GM23338 (cell line): ENCODE results near the gene DENND2A. TPM values are rescaled to one million over a fixed set of nuclear protein-coding genes. Genes with fewer than 3 reads are reported as not detected.
A peak's percentile ranks its signal among the peaks of the same experiment; 100 is the strongest.

Source experiments
- ATAC-seq: fragments of 200-7000 bp; cut with Tn5 transposase; 3 replicates; pipeline ENCODE4 v1.9.1; 2020
- DNase-seq: peaks from one replicate; pipeline ENCODE4 v3.0.0-alpha.2; 2015; ENCODE audit warnings: low spot score
- H2AFZ ChIP-seq: fragments of 200-600 bp; sonication (generic); 2 replicates; pipeline ENCODE4 v1.8.0; 2016; ENCODE audit warnings: antibody characterized with exemption, mild to moderate bottlenecking, moderate library complexity
- H3F3A ChIP-seq: fragments of 200-600 bp; sonication (generic); replicated peaks from 2 replicates; pipeline ENCODE4 v1.8.0; 2017; ENCODE audit warnings: antibody characterized with exemption, mixed run types, low read depth
- H3K27ac ChIP-seq: fragments of 200-600 bp; sonication (generic); 2 replicates; pipeline ENCODE4 v1.6.1; 2016; ENCODE audit warnings: low read depth
- H3K27me3 ChIP-seq: fragments of 200-600 bp; sonication (generic); 2 replicates; pipeline ENCODE4 v1.8.0; 2016; ENCODE audit warnings: mild to moderate bottlenecking, mixed run types, moderate library complexity; ENCODE audit not compliant: insufficient read depth
- H3K36me3 ChIP-seq: fragments of 200-600 bp; sonication (generic); 2 replicates; pipeline ENCODE4 v1.8.0; 2016; ENCODE audit warnings: mild to moderate bottlenecking; ENCODE audit not compliant: insufficient read depth
- H3K4me1 ChIP-seq: fragments of 200-600 bp; sonication (generic); 2 replicates; pipeline ENCODE4 v1.8.0; 2016; ENCODE audit warnings: mild to moderate bottlenecking, moderate library complexity; ENCODE audit not compliant: insufficient read depth
- H3K4me2 ChIP-seq: fragments of 200-600 bp; sonication (generic); 2 replicates; pipeline ENCODE4 v1.7.1; 2017; ENCODE audit warnings: mixed run types
- H3K4me3 ChIP-seq: fragments of 200-600 bp; sonication (generic); 2 replicates; pipeline ENCODE4 v1.6.1; 2016; ENCODE audit warnings: mixed run types
- H3K79me2 ChIP-seq: fragments of 200-600 bp; sonication (generic); replicated peaks from 2 replicates; pipeline ENCODE4 v1.8.0; 2017; ENCODE audit warnings: mild to moderate bottlenecking; ENCODE audit not compliant: insufficient read depth
- H3K9me2 ChIP-seq: fragments of 200-600 bp; sonication (generic); 2 replicates; pipeline ENCODE4 v1.8.0; 2017; ENCODE audit not compliant: insufficient read depth
- H4K20me1 ChIP-seq: fragments of 200-600 bp; sonication (generic); replicated peaks from 2 replicates; pipeline ENCODE4 v1.8.0; 2017; ENCODE audit warnings: mild to moderate bottlenecking; ENCODE audit not compliant: insufficient read depth
- H3K27ac Mint-ChIP-seq: 2 replicates; pipeline ENCODE4 v1.8.0; 2020; ENCODE audit warnings: inconsistent platforms, mild to moderate bottlenecking, moderate library complexity, mixed read lengths
- H3K27me3 Mint-ChIP-seq: 3 replicates; pipeline ENCODE4 v1.8.0; 2022; ENCODE audit warnings: low read depth, mild to moderate bottlenecking, moderate library complexity, mixed read lengths, inconsistent platforms; ENCODE audit not compliant: insufficient read depth, poor library complexity
- H3K36me3 Mint-ChIP-seq: 3 replicates; pipeline ENCODE4 v1.8.0; 2021; ENCODE audit warnings: low read depth, mild to moderate bottlenecking, inconsistent platforms, moderate library complexity, mixed read lengths
- H3K4me1 Mint-ChIP-seq: 3 replicates; pipeline ENCODE4 v1.8.0; 2020; ENCODE audit warnings: mild to moderate bottlenecking, inconsistent platforms, mixed read lengths
- H3K4me3 Mint-ChIP-seq: 3 replicates; pipeline ENCODE4 v1.8.0; 2021; ENCODE audit warnings: moderate library complexity, mild to moderate bottlenecking, inconsistent platforms, mixed read lengths
- H3K9me3 Mint-ChIP-seq: 3 replicates; pipeline ENCODE4 v1.8.0; 2020; ENCODE audit warnings: moderate library complexity, mild to moderate bottlenecking, inconsistent platforms, mixed read lengths
- NANOG ChIP-seq: IDR thresholded peaks from 2 replicates; pipeline ENCODE4 v1.6.1; 2016; ENCODE audit warnings: antibody characterized with exemption, borderline replicate concordance
- ZNF114 ChIP-seq: fragments of 250-450 bp; sonication (Bioruptor Pico); IDR thresholded peaks from 2 replicates; pipeline ENCODE4 v1.5.0; 2020; ENCODE audit warnings: mild to moderate bottlenecking, moderate library complexity
- ZNF331 ChIP-seq: fragments of 250-450 bp; sonication (Bioruptor Pico); IDR thresholded peaks from 2 replicates; pipeline ENCODE4 v1.5.0; 2020; ENCODE audit warnings: low read depth, mild to moderate bottlenecking, moderate library complexity
- ZNF462 ChIP-seq: fragments of 250-450 bp; sonication (Bioruptor Pico); IDR thresholded peaks from 2 replicates; pipeline ENCODE4 v1.5.0; 2020; ENCODE audit warnings: mild to moderate bottlenecking, moderate library complexity
- polyA plus RNA-seq: library from polyadenylated mRNA; unstranded; fragments of >200 nt; fragmentation: Nextera tagmentation; extraction: Ambion mirVana; gene quantifications from 2 replicates; pipeline ENCODE4 v1.2.1, GENCODE V29; 2016
- total RNA-seq: library from RNA; depleted of rRNA; stranded (reverse); fragments of >200 nt; shearing (Covaris generic); gene quantifications from 2 replicates; pipeline ENCODE4 v1.2.3, GENCODE V29; 2014
- TF ChIP-seq, protein P1 (sequence below), 2 experiments: fragments of 200-600 bp in 1 of 2; sonication (generic) in 1 of 2; conservative IDR thresholded peaks; 2 replicates each; pipeline versions ENCODE4 v1.5.1 to v1.6.1; 2016 to 2017; ENCODE audit warnings: antibody characterized with exemption in 2 of 2, low read depth in 2 of 2, mild to moderate bottlenecking in 2 of 2, moderate library complexity in 1 of 2

Gene DENND2A
- total and polyA plus RNA-seq, 2 experiments from 2014 or later = 1.7 to 5.6 TPM

- Mint-ChIP-seq H3K36me3 (no peaks in the 10 kb centered on the region), H3K9me3 (no peaks in the 10 kb centered on the region), H3K27me3 (peaks cover 14% of the 10 kb centered on the region), H3K4me1 (peaks cover 24% of the 10 kb centered on the region), H3K27ac (peak overlapping the region; percentile 25), H3K4me3 (no peak overlapping the region)
- peaks cover 4% of the 10 kb centered on the region; the same call in 1 of the 2 replicates for H3K79me2 ChIP-seq
- no peak overlapping the region for H2AFZ ChIP-seq
- ATAC-seq = peak; percentile 66
- no peaks in the 10 kb centered on the region for H3F3A ChIP-seq
- no peaks in the 10 kb centered on the region for H3K36me3 ChIP-seq
- H3K27ac ChIP-seq = peak overlapping the region; percentile 80; the same call in 1 of the 2 replicates
- no peaks in the 10 kb centered on the region for H4K20me1 ChIP-seq
- no peaks in the 10 kb centered on the region for H3K27me3 ChIP-seq
- no peak overlapping the region for H3K4me2 ChIP-seq
- H3K4me3 ChIP-seq = no peak overlapping the region
- peak; percentile 53 for DNase-seq
- H3K9me2 ChIP-seq = no peaks in the 10 kb centered on the region
- H3K4me1 ChIP-seq = peaks cover 12% of the 10 kb centered on the region
- TF ChIP-seq, protein P1, sequence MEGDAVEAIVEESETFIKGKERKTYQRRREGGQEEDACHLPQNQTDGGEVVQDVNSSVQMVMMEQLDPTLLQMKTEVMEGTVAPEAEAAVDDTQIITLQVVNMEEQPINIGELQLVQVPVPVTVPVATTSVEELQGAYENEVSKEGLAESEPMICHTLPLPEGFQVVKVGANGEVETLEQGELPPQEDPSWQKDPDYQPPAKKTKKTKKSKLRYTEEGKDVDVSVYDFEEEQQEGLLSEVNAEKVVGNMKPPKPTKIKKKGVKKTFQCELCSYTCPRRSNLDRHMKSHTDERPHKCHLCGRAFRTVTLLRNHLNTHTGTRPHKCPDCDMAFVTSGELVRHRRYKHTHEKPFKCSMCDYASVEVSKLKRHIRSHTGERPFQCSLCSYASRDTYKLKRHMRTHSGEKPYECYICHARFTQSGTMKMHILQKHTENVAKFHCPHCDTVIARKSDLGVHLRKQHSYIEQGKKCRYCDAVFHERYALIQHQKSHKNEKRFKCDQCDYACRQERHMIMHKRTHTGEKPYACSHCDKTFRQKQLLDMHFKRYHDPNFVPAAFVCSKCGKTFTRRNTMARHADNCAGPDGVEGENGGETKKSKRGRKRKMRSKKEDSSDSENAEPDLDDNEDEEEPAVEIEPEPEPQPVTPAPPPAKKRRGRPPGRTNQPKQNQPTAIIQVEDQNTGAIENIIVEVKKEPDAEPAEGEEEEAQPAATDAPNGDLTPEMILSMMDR (conservative IDR thresholded peaks at IDR 0.05; ENCODE audit: low read depth in 2 of 2) = peak in 1 of 2 experiments; percentile 32; a peak in 2 of 4 replicates
- no peak for TF ChIP-seq NANOG
These were observed 16.0 kb downstream of the DENND2A start for GRCh38 chr7:140624392-140625191.

DNA sequence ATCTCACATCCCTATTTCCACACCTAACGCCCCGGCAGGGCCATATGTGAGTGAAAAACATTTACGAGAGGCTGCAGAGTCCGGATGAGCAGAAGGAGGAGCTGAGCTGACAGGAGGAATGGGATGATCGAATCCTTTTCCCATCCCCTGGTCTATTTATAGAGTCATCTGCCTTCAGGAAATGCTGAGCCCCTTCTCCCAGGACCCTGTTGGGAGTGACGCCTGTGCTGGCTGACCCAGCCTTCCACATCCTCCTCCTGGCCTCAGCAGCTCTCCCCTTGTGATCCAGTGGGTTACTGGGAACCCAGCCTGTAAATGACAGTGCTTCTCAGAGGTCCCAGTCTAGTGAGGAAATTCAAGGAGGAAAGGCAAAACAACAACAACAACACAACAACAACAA lies 16.6 kb downstream of the DENND2A start:
- Histone ChIP-seq H3K27ac (peak overlapping the region; percentile 80; the same call in 1 of the 2 replicates), H3F3A (no peaks in the 10 kb centered on the region), H3K36me3 (no peaks in the 10 kb centered on the region), H4K20me1 (no peaks in the 10 kb centered on the region), H3K4me2 (no peak overlapping the region), H3K9me2 (no peaks in the 10 kb centered on the region), H2AFZ (no peak overlapping the region), H3K27me3 (no peaks in the 10 kb centered on the region), H3K4me3 (no peak overlapping the region), H3K79me2 (peaks cover 4% of the 10 kb centered on the region; the same call in 1 of the 2 replicates), H3K4me1 (peaks cover 12% of the 10 kb centered on the region)
- DNase-seq (no peak), ATAC-seq (peak; percentile 16; the same call in 2 of the 3 replicates)
- Mint-ChIP-seq H3K4me1 (peaks cover 24% of the 10 kb centered on the region), H3K27ac (peak overlapping the region; percentile 25), H3K27me3 (peaks cover 14% of the 10 kb centered on the region), H3K4me3 (no peak overlapping the region), H3K9me3 (no peaks in the 10 kb centered on the region), H3K36me3 (no peaks in the 10 kb centered on the region)
- TF ChIP-seq, protein P1 (conservative IDR thresholded peaks at IDR 0.05; ENCODE audit: low read depth in 2 of 2) = no peak
- TF ChIP-seq NANOG (no peak), ZNF331 (CRISPR knock-in tag) (no peak), ZNF462 (no peak), ZNF114 (CRISPR knock-in tag) (no peak)
